Measurements from ENCODE around the gene ZNF407.
"Not testable (repeated sequence)": the region's sequence is repeated elsewhere in the genome, so short reads cannot be mapped to it uniquely, and the experiment has no call there.

Gene ZNF407

GRCh38 chr18:74597662-74598349 lies at the start of gene ZNF407:
TSS of gene ZNF407 (plus strand) at chr18:74597870. CDS start at chr18:74631020, 33,150 bp downstream.
- DNase-seq (ENCODE audit: low spot score), result peak; percentile 69

- DNase-seq (ENCODE audit: low spot score), result no peak
Measured at GRCh38 chr18:74549591-74550104, 48.0 kb upstream of the ZNF407 start.

GRCh38 chr18:74550886-74551285 lies 46.8 kb upstream of the ZNF407 start:
- DNase-seq (ENCODE audit: low spot score), result no peak

- DNase-seq (ENCODE audit: low spot score), result no peak
Measured at GRCh38 chr18:74551452-74551851, 46.2 kb upstream of the ZNF407 start.

GRCh38 chr18:74551936-74552555 lies 45.6 kb upstream of the ZNF407 start:
- DNase-seq (ENCODE audit: low spot score), result peak; percentile 76

GRCh38 chr18:74556126-74556525 lies 41.5 kb upstream of the ZNF407 start:
- no peak for DNase-seq (ENCODE audit: low spot score)

- DNase-seq (ENCODE audit: low spot score), result no peak
Measured at GRCh38 chr18:74558096-74558495, 39.6 kb upstream of the ZNF407 start.

- DNase-seq (ENCODE audit: low spot score), result no peak
Measured at GRCh38 chr18:74562131-74562730, 35.4 kb upstream of the ZNF407 start.

- DNase-seq (ENCODE audit: low spot score), result no peak
Measured at GRCh38 chr18:74562775-74563174, 34.9 kb upstream of the ZNF407 start.

- no peak for DNase-seq (ENCODE audit: low spot score)
Measured at GRCh38 chr18:74563999-74564398, 33.7 kb upstream of the ZNF407 start.

GRCh38 chr18:74565164-74565563 lies 32.5 kb upstream of the ZNF407 start:
- not testable (repeated sequence) for DNase-seq (ENCODE audit: low spot score)

GRCh38 chr18:74565993-74566392 lies 31.7 kb upstream of the ZNF407 start:
- DNase-seq (ENCODE audit: low spot score), result not testable (repeated sequence)

- DNase-seq (ENCODE audit: low spot score), result no peak
Measured at GRCh38 chr18:74567822-74568221, 29.8 kb upstream of the ZNF407 start.

- DNase-seq (ENCODE audit: low spot score), result no peak
Measured at GRCh38 chr18:74569401-74569800, 28.3 kb upstream of the ZNF407 start.

- no peak for DNase-seq (ENCODE audit: low spot score)
Measured at GRCh38 chr18:74570266-74570665, 27.4 kb upstream of the ZNF407 start.

GRCh38 chr18:74571895-74572680 lies 25.6 kb upstream of the ZNF407 start:
- DNase-seq (ENCODE audit: low spot score), result no peak

- DNase-seq (ENCODE audit: low spot score), result no peak
Measured at GRCh38 chr18:74573053-74573452, 24.6 kb upstream of the ZNF407 start.

- DNase-seq (ENCODE audit: low spot score), result no peak
Measured at GRCh38 chr18:74574916-74575315, 22.8 kb upstream of the ZNF407 start.

- no peak for DNase-seq (ENCODE audit: low spot score)
Measured at GRCh38 chr18:74577019-74577418, 20.7 kb upstream of the ZNF407 start.

GRCh38 chr18:74579496-74580065 lies 18.1 kb upstream of the ZNF407 start:
- no peak for DNase-seq (ENCODE audit: low spot score)

GRCh38 chr18:74582642-74583041 lies 15.0 kb upstream of the ZNF407 start:
- no peak for DNase-seq (ENCODE audit: low spot score)

- DNase-seq (ENCODE audit: low spot score), result no peak
Measured at GRCh38 chr18:74587441-74587840, 10.2 kb upstream of the ZNF407 start.
